ENCODE results near the gene NRXN3. TPM values are rescaled to one million over a fixed set of nuclear protein-coding genes. Genes with fewer than 3 reads are reported as not detected.
A peak's percentile ranks its signal among the peaks of the same experiment; 100 is the strongest.

The NRXN3 gene
- total and polyA plus RNA-seq, 2 experiments from 2014 or later = 5.7 to 7.1 TPM

DNA sequence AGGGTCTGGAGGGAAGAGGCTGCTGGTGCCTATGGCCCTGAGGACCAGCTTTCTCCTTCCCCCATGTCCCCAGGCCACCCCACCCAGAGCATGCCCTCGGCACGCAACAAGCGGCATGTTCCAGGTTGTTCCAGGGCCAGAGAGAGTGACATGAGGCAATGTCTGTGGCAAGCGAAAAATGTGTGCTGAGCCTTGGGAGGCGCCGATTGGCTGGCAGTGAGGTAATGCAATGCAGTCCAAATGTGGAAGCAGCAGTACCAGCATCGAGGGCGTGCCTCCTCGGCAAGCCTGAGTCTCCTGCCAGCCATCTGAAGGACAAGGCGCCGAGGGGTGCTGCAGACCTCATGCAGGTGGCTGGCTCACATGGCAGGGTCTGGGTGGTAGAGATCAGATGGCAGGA, 423.8 kb downstream of the NRXN3 start:
- no peaks in the 10 kb centered on the region for H3K4me1 ChIP-seq (ENCODE audit: insufficient read depth)
- H3K4me2 ChIP-seq = no peak overlapping the region
- H3K27me3 ChIP-seq = peaks cover 6% of the 10 kb centered on the region
- H4K20me1 ChIP-seq (ENCODE audit: insufficient read depth, poor library complexity, severe bottlenecking) = no peaks in the 10 kb centered on the region
- no peaks in the 10 kb centered on the region for H3K36me3 ChIP-seq (replicated peaks; ENCODE audit: insufficient read depth, low read depth)
- no peaks in the 10 kb centered on the region for H3K9me2 ChIP-seq (replicated peaks; ENCODE audit: insufficient read depth)
- H2AFZ ChIP-seq = no peak overlapping the region
- H3K9me3 ChIP-seq (ENCODE audit: low read depth) = no peaks in the 10 kb centered on the region
- TF ChIP-seq EZH2 (IDR thresholded peaks at IDR 0.05; ENCODE audit: borderline replicate concordance) (no peak), EZH2phosphoT487 (IDR thresholded peaks at IDR 0.05; ENCODE audit: low read depth, severe bottlenecking, unreplicated experiment) (no peak)
- TF ChIP-seq, protein P1, sequence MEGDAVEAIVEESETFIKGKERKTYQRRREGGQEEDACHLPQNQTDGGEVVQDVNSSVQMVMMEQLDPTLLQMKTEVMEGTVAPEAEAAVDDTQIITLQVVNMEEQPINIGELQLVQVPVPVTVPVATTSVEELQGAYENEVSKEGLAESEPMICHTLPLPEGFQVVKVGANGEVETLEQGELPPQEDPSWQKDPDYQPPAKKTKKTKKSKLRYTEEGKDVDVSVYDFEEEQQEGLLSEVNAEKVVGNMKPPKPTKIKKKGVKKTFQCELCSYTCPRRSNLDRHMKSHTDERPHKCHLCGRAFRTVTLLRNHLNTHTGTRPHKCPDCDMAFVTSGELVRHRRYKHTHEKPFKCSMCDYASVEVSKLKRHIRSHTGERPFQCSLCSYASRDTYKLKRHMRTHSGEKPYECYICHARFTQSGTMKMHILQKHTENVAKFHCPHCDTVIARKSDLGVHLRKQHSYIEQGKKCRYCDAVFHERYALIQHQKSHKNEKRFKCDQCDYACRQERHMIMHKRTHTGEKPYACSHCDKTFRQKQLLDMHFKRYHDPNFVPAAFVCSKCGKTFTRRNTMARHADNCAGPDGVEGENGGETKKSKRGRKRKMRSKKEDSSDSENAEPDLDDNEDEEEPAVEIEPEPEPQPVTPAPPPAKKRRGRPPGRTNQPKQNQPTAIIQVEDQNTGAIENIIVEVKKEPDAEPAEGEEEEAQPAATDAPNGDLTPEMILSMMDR (IDR thresholded peaks at IDR 0.05; ENCODE audit: poor library complexity) = no peak
- H3K27ac ChIP-seq = no peak overlapping the region
- no peak for DNase-seq (ENCODE audit: low spot score)
- WGBS (ENCODE audit: low lambda C conversion rate, missing lambda C conversion rate) = 84% methylated on average over 11 of the region's 11 CpGs
- H3K4me3 ChIP-seq = no peak overlapping the region
- no peaks in the 10 kb centered on the region for H3K79me2 ChIP-seq

DNA sequence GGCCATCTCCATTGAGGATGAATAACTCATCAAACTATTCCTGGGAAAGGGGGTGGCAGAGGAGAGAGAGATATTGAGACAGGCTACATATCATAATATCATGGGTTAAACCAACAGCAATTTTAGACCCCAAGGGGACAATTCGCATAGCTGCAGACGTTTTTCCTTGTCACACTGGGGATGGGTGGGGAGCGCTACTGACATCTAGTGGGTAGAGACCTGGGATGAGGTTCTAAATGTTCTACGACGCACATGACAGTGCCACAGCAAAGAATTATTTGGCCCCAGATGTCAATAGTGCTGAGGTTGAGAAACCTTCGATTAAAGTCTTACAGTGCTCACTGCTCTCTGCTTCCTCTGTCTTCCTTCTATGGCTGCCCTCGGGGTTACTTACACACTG, 425.6 kb downstream of the NRXN3 start:
- 39% methylated on average over 7 of the region's 7 CpGs for WGBS (ENCODE audit: low lambda C conversion rate, missing lambda C conversion rate)
- H3K9me3 ChIP-seq (ENCODE audit: low read depth) = no peaks in the 10 kb centered on the region
- no peak overlapping the region for H3K4me2 ChIP-seq
- peak; percentile 18 for DNase-seq (ENCODE audit: low spot score)
- TF ChIP-seq EZH2 (IDR thresholded peaks at IDR 0.05; ENCODE audit: borderline replicate concordance) (no peak), EZH2phosphoT487 (IDR thresholded peaks at IDR 0.05; ENCODE audit: low read depth, severe bottlenecking, unreplicated experiment) (no peak)
- TF ChIP-seq, protein P1 (IDR thresholded peaks at IDR 0.05; ENCODE audit: poor library complexity) = peak; percentile 32
- H3K27ac ChIP-seq = no peak overlapping the region
- H4K20me1 ChIP-seq (ENCODE audit: insufficient read depth, poor library complexity, severe bottlenecking) = no peaks in the 10 kb centered on the region
- no peak overlapping the region for H2AFZ ChIP-seq
- H3K79me2 ChIP-seq = no peaks in the 10 kb centered on the region
- no peaks in the 10 kb centered on the region for H3K36me3 ChIP-seq (replicated peaks; ENCODE audit: insufficient read depth, low read depth)
- H3K9me2 ChIP-seq (replicated peaks; ENCODE audit: insufficient read depth) = no peaks in the 10 kb centered on the region
- H3K4me1 ChIP-seq (ENCODE audit: insufficient read depth) = no peaks in the 10 kb centered on the region
- H3K27me3 ChIP-seq = peaks cover 8% of the 10 kb centered on the region
- H3K4me3 ChIP-seq = no peak overlapping the region

- Histone ChIP-seq H2AFZ (no peak overlapping the region), H3K4me3 (no peak overlapping the region), H4K20me1 (ENCODE audit: insufficient read depth, poor library complexity, severe bottlenecking) (no peaks in the 10 kb centered on the region), H3K36me3 (replicated peaks; ENCODE audit: insufficient read depth, low read depth) (no peaks in the 10 kb centered on the region), H3K9me2 (replicated peaks; ENCODE audit: insufficient read depth) (no peaks in the 10 kb centered on the region), H3K4me2 (no peak overlapping the region), H3K27me3 (peaks cover 8% of the 10 kb centered on the region), H3K79me2 (no peaks in the 10 kb centered on the region), H3K9me3 (ENCODE audit: low read depth) (no peaks in the 10 kb centered on the region), H3K4me1 (ENCODE audit: insufficient read depth) (no peaks in the 10 kb centered on the region), H3K27ac (no peak overlapping the region)
- WGBS (ENCODE audit: low lambda C conversion rate, missing lambda C conversion rate) = 59% methylated on average over 13 of the region's 13 CpGs
- TF ChIP-seq, protein P1 (IDR thresholded peaks at IDR 0.05; ENCODE audit: poor library complexity) = peak; percentile 88
- TF ChIP-seq EZH2 (IDR thresholded peaks at IDR 0.05; ENCODE audit: borderline replicate concordance) = no peak
- no peak for TF ChIP-seq EZH2phosphoT487 (IDR thresholded peaks at IDR 0.05; ENCODE audit: low read depth, severe bottlenecking, unreplicated experiment)
- DNase-seq (ENCODE audit: low spot score) = peak; percentile 83
Measured at GRCh38 chr14:78598046-78598920, 428.1 kb downstream of the NRXN3 start.
